Measurements from ENCODE around the gene UBN2.

The UBN2 gene

GRCh38 chr7:139232904-139233303, 1.9 kb downstream of the UBN2 start:
- Histone ChIP-seq H2AFZ (no peak overlapping the region), H3K27ac (no peak overlapping the region)

GRCh38 chr7:139241258-139241657, 10.2 kb downstream of the UBN2 start:
- H3K9me3 ChIP-seq (ENCODE audit: control insufficient read depth, low read length) = no peaks in the 10 kb centered on the region
- H3K36me3 ChIP-seq (ENCODE audit: control insufficient read depth, insufficient read depth, low read length) = no peaks in the 10 kb centered on the region
- no peaks in the 10 kb centered on the region for H3K4me1 ChIP-seq
- no peaks in the 10 kb centered on the region for H3K27me3 ChIP-seq (ENCODE audit: control insufficient read depth, insufficient read depth, low read length)
- H3K27ac ChIP-seq = no peak overlapping the region
- no peak overlapping the region for H2AFZ ChIP-seq
- H3K4me3 ChIP-seq (ENCODE audit: low read depth, low read length) = no peak overlapping the region
- TF ChIP-seq CTCF (IDR thresholded peaks at IDR 0.05) = no peak
- H3K4me2 ChIP-seq (ENCODE audit: low read length) = no peak overlapping the region
- peaks cover 30% of the 10 kb centered on the region for H3K79me2 ChIP-seq
- H3K9ac ChIP-seq = no peak overlapping the region

More at GRCh38 chr7:139232904-139233303, 1.9 kb downstream of the UBN2 start:
- H3K9me3 ChIP-seq (ENCODE audit: control insufficient read depth, low read length) = no peaks in the 10 kb centered on the region
- H3K27me3 ChIP-seq (ENCODE audit: control insufficient read depth, insufficient read depth, low read length) = no peaks in the 10 kb centered on the region
- H3K4me3 ChIP-seq (ENCODE audit: low read depth, low read length) = peak overlapping the region; percentile 58
- peaks cover 20% of the 10 kb centered on the region for H3K79me2 ChIP-seq
- no peaks in the 10 kb centered on the region for H3K36me3 ChIP-seq (ENCODE audit: control insufficient read depth, insufficient read depth, low read length)
- no peak overlapping the region for H3K9ac ChIP-seq
- peaks cover 2% of the 10 kb centered on the region for H3K4me1 ChIP-seq
- H3K4me2 ChIP-seq (ENCODE audit: low read length) = peak overlapping the region; percentile 93
- no peak for TF ChIP-seq CTCF (IDR thresholded peaks at IDR 0.05)

- Histone ChIP-seq H3K4me3 (ENCODE audit: low read depth, low read length) (no peak overlapping the region), H3K27me3 (ENCODE audit: control insufficient read depth, insufficient read depth, low read length) (no peaks in the 10 kb centered on the region), H2AFZ (no peak overlapping the region), H3K4me1 (no peaks in the 10 kb centered on the region), H3K79me2 (peaks cover 26% of the 10 kb centered on the region), H3K4me2 (ENCODE audit: low read length) (no peak overlapping the region), H3K36me3 (ENCODE audit: control insufficient read depth, insufficient read depth, low read length) (no peaks in the 10 kb centered on the region), H3K27ac (no peak overlapping the region), H3K9me3 (ENCODE audit: control insufficient read depth, low read length) (no peaks in the 10 kb centered on the region), H3K9ac (no peak overlapping the region)
- TF ChIP-seq CTCF (IDR thresholded peaks at IDR 0.05) = no peak
Observed at GRCh38 chr7:139242741-139243281, 11.8 kb downstream of the UBN2 start.

- H3K36me3 ChIP-seq (ENCODE audit: control insufficient read depth, insufficient read depth, low read length) = no peaks in the 10 kb centered on the region
- H3K79me2 ChIP-seq = peaks cover 20% of the 10 kb centered on the region
Observed at GRCh38 chr7:139245401-139245800, 14.4 kb downstream of the UBN2 start.

More at GRCh38 chr7:139245401-139245800, 14.4 kb downstream of the UBN2 start:
- TF ChIP-seq CTCF (IDR thresholded peaks at IDR 0.05) = no peak
- no peak overlapping the region for H3K27ac ChIP-seq
- H3K4me1 ChIP-seq = no peaks in the 10 kb centered on the region
- H3K4me2 ChIP-seq (ENCODE audit: low read length) = no peak overlapping the region
- H3K4me3 ChIP-seq (ENCODE audit: low read depth, low read length) = no peak overlapping the region
- no peak overlapping the region for H2AFZ ChIP-seq
- no peak overlapping the region for H3K9ac ChIP-seq
- H3K27me3 ChIP-seq (ENCODE audit: control insufficient read depth, insufficient read depth, low read length) = no peaks in the 10 kb centered on the region
- no peaks in the 10 kb centered on the region for H3K9me3 ChIP-seq (ENCODE audit: control insufficient read depth, low read length)
